SU-DHL-6 (cell line): ENCODE data around the gene GPR35.

Experiments
- H2AFZ ChIP-seq: fragments of 200-600 bp; sonication (generic); 2 replicates; pipeline ENCODE4 v1.6.1; 2014; ENCODE audit warnings: low read depth, mild to moderate bottlenecking, moderate library complexity, mixed read lengths, antibody characterized with exemption, low read length; ENCODE audit not compliant: severe bottlenecking
- H3F3A ChIP-seq: fragments of 200-600 bp; shearing (Covaris generic); 2 replicates; pipeline ENCODE4 v1.6.0; 2016; ENCODE audit warnings: antibody characterized with exemption, mild to moderate bottlenecking; ENCODE audit not compliant: insufficient read depth
- H3K27ac ChIP-seq: fragments of 200-600 bp; sonication (generic); 2 replicates; pipeline ENCODE4 v1.5.1; 2016; ENCODE audit warnings: low read depth, mild to moderate bottlenecking, low read length, moderate library complexity, mixed read lengths
- H3K27me3 ChIP-seq: fragments of 200-600 bp; sonication (generic), shearing (Covaris generic); 2 replicates; pipeline ENCODE4 v1.6.0; 2014; ENCODE audit warnings: mild to moderate bottlenecking, low read length
- H3K36me3 ChIP-seq: fragments of 200-600 bp; sonication (generic); 2 replicates; pipeline ENCODE4 v1.6.1; 2014; ENCODE audit warnings: mild to moderate bottlenecking, low read length, mixed read lengths
- H3K4me2 ChIP-seq: fragments of 300-600, 200-600 bp; shearing (Covaris generic), sonication (generic); 2 replicates; pipeline ENCODE4 v1.6.0; 2014; ENCODE audit warnings: low read length, low read depth, mild to moderate bottlenecking; ENCODE audit not compliant: poor library complexity, severe bottlenecking
- H3K4me3 ChIP-seq: fragments of 200-600 bp; sonication (generic); 2 replicates; pipeline ENCODE4 v1.5.1; 2014; ENCODE audit warnings: antibody characterized with exemption, low read length, mild to moderate bottlenecking, mixed read lengths; ENCODE audit not compliant: insufficient read depth, poor library complexity, severe bottlenecking
- H3K79me2 ChIP-seq: fragments of 200-600 bp; sonication (generic); 2 replicates; pipeline ENCODE4 v1.6.1; 2014; ENCODE audit warnings: mild to moderate bottlenecking, low read length, moderate library complexity; ENCODE audit not compliant: insufficient read depth
- H3K9ac ChIP-seq: fragments of 200-600 bp; sonication (generic); 2 replicates; pipeline ENCODE4 v1.7.0; 2014; ENCODE audit warnings: mild to moderate bottlenecking, low read length
- H3K9me2 ChIP-seq: fragments of 200-600 bp; sonication (generic); replicated peaks from 2 replicates; pipeline ENCODE4 v1.6.1; 2014; ENCODE audit warnings: low read length; ENCODE audit not compliant: insufficient read depth
- H3K9me3 ChIP-seq: fragments of 200-600 bp; sonication (generic); 2 replicates; pipeline ENCODE4 v1.6.1; 2014; ENCODE audit warnings: low read length, mixed read lengths; ENCODE audit not compliant: insufficient read depth
- H4K20me1 ChIP-seq: fragments of 200-600 bp; sonication (generic); 2 replicates; pipeline ENCODE4 v1.6.1; 2014; ENCODE audit warnings: low read depth, mild to moderate bottlenecking, antibody characterized with exemption, low read length, moderate library complexity, mixed read lengths
- CTCF ChIP-seq: fragments of 200-600 bp; sonication (generic); IDR thresholded peaks from one replicate; pipeline ENCODE4 v1.5.1; 2017; ENCODE audit warnings: antibody characterized with exemption, mild to moderate bottlenecking, low read length, moderate library complexity; ENCODE audit not compliant: insufficient read depth, poor library complexity, severe bottlenecking
- EZH2phosphoT487 ChIP-seq: fragments of 200-600 bp; sonication (generic), shearing (Covaris generic); conservative IDR thresholded peaks from 2 replicates; pipeline ENCODE4 v1.6.1; 2018; ENCODE audit warnings: mild to moderate bottlenecking, antibody characterized with exemption, low read length, moderate library complexity, mixed read lengths

Gene GPR35

DNA sequence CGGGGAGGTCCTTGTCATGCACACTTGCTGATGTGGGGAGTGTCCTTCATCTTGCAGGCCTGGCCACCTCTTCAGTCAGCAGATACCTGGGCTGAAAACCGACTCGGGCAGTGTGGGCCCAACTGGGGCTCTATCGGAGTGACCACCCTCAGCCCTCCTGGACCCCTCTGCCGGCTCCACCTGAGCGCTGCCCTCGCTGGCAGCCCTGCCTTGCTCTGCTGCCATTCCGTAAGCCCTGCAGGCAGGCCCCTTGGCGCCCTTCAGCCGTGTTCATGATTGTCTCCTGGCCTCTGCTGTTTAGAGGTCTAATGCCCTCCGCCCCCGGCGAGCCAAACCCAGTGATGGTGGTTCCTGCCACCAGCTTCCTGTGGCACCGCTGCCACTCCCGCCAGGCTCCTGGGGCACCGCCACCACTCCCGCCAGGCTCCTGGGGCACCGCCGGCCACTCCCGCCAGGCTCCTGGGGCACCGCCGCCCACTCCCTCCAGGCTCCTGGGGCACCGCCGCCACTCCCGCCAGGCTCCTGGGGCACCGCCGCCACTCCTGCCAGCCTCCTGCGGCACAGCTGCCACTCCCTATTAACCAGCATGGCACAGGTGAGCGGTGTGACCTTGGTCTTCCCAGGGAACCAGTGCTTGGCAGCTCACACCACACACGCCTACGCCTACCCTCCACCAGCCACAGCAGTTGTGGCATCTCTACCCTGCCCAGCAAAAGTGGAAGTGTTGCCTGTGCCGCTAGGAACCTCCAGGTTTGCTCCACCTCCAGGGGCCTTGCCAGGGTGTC lies 22.8 kb upstream of the GPR35 start:
- H3K27me3 ChIP-seq, result no peaks in the 10 kb centered on the region
- no peaks in the 10 kb centered on the region for H4K20me1 ChIP-seq
- H3K4me3 ChIP-seq, result no peak overlapping the region
- H3K36me3 ChIP-seq, result no peaks in the 10 kb centered on the region
- no peak overlapping the region for H2AFZ ChIP-seq
- no peaks in the 10 kb centered on the region for H3K79me2 ChIP-seq
- H3K9ac ChIP-seq, result no peak overlapping the region
- no peaks in the 10 kb centered on the region for H3F3A ChIP-seq
- TF ChIP-seq EZH2phosphoT487, result no peak
- TF ChIP-seq CTCF, result no peak
- H3K9me2 ChIP-seq, result no peaks in the 10 kb centered on the region
- no peak overlapping the region for H3K27ac ChIP-seq
- no peak overlapping the region for H3K4me2 ChIP-seq
- H3K9me3 ChIP-seq, result no peaks in the 10 kb centered on the region

DNA sequence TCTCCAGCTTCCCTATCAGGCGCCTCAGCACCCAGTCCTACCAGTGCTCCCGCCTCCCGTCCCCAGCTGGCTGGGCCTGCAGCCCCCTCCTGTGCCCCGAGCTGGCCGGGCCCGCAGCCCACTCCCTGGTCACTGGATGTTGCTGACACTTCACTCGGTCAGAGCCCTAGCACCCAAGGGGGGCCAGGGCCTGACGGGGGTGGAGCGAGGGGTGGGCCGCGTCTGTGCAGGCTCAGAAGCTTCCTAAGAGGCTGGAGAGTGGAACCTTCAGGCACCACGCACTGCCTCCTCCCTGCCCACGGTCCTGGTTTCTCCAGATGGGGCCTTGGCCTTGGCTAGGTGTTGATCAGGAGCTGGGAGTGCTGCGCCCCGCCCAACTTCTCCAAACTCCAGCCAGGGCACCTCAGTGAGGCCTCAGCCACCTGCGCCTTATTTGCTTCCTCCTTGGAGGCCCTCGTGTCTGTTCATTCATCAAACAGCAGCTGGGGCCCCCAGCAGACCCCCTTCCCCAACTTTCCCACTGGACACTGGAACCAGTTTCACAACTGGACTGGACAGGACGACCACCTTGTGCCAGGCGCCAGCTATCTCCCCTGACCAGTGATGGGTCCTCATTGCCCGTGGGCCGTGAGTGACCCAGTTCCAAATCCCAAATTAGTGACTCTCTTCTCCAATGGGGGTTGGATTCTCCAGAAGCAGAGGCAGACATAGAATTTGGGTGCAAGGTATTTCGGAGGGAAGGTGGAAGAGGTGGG lies 22.0 kb upstream of the GPR35 start:
- TF ChIP-seq EZH2phosphoT487 (no peak), CTCF (no peak)
- Histone ChIP-seq H3F3A (no peaks in the 10 kb centered on the region), H3K4me2 (no peak overlapping the region), H3K79me2 (no peaks in the 10 kb centered on the region), H3K4me3 (no peak overlapping the region), H3K9me2 (no peaks in the 10 kb centered on the region), H3K36me3 (no peaks in the 10 kb centered on the region), H3K27me3 (no peaks in the 10 kb centered on the region), H2AFZ (no peak overlapping the region), H4K20me1 (no peaks in the 10 kb centered on the region), H3K9ac (no peak overlapping the region), H3K27ac (no peak overlapping the region), H3K9me3 (no peaks in the 10 kb centered on the region)

DNA sequence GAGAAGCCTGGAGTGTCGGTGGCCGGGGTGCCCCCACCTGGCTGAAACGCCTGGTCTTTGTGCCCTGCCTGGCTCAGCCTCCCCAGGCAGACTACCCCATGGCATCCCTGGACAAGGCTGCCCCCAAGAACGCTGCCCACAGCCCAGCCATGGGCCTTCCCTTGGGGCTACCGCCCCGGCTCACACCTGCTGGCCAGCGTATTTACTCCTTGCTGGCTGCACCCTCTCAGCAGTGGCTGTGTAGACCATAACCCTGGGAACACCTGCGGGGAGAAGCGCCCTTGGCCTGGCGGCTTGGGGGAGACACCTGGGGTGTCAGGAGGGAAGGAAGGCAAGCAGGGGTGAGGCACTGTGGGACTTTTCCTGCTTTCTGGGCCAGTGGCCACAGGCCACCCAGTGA lies 21.4 kb upstream of the GPR35 start:
- Histone ChIP-seq H3K79me2 (no peaks in the 10 kb centered on the region), H3F3A (no peaks in the 10 kb centered on the region), H3K36me3 (no peaks in the 10 kb centered on the region), H3K9ac (no peak overlapping the region), H3K9me2 (no peaks in the 10 kb centered on the region), H4K20me1 (no peaks in the 10 kb centered on the region), H2AFZ (no peak overlapping the region), H3K4me2 (no peak overlapping the region), H3K27ac (no peak overlapping the region), H3K9me3 (no peaks in the 10 kb centered on the region), H3K27me3 (no peaks in the 10 kb centered on the region), H3K4me3 (no peak overlapping the region)
- TF ChIP-seq CTCF, result no peak
- no peak for TF ChIP-seq EZH2phosphoT487
